T-helper 22 cell (primary cell): ENCODE results near the gene TNIK.
"Not testable (repeated sequence)": the region's sequence is repeated elsewhere in the genome, so short reads cannot be mapped to it uniquely, and the experiment has no call there.

Source experiments
- DNase-seq: peaks from one replicate; pipeline ENCODE4 v3.0.0-alpha.2; 2020; ENCODE audit warnings: low read depth

TNIK gene

GRCh38 chr3:171469376-171469775, 9.2 kb upstream of the TNIK start:
- DNase-seq: no peak

- no peak for DNase-seq
Observed at GRCh38 chr3:171468296-171468906, 8.2 kb upstream of the TNIK start.

GRCh38 chr3:171465763-171466162, 5.6 kb upstream of the TNIK start:
- no peak for DNase-seq

- no peak for DNase-seq
Observed at GRCh38 chr3:171464462-171464861, 4.3 kb upstream of the TNIK start.

- DNase-seq: no peak
Observed at GRCh38 chr3:171462224-171462623, 2.0 kb upstream of the TNIK start.

- DNase-seq: no peak
Observed at GRCh38 chr3:171461525-171461917, 1.3 kb upstream of the TNIK start.

- DNase-seq: peak; percentile 15
Observed at GRCh38 chr3:171460725-171461524, 720 bp upstream of the TNIK start.

GRCh38 chr3:171459137-171459941, 866 bp downstream of the TNIK start:
- DNase-seq: peak; percentile 51

- DNase-seq: no peak
Observed at GRCh38 chr3:171458864-171459136, 1.4 kb downstream of the TNIK start.

GRCh38 chr3:171458071-171458863, 1.9 kb downstream of the TNIK start:
- DNase-seq: peak; percentile 54

GRCh38 chr3:171457607-171458061, 2.6 kb downstream of the TNIK start:
- no peak for DNase-seq

- no peak for DNase-seq
Observed at GRCh38 chr3:171456765-171457606, 3.2 kb downstream of the TNIK start.

GRCh38 chr3:171455603-171456550, 4.3 kb downstream of the TNIK start:
- no peak for DNase-seq

GRCh38 chr3:171454041-171454440, 6.2 kb downstream of the TNIK start:
- no peak for DNase-seq

- no peak for DNase-seq
Observed at GRCh38 chr3:171453180-171453886, 6.9 kb downstream of the TNIK start.

- DNase-seq: no peak
Observed at GRCh38 chr3:171452328-171452727, 7.9 kb downstream of the TNIK start.

GRCh38 chr3:171451915-171452314, 8.3 kb downstream of the TNIK start:
- no peak for DNase-seq

- not testable (repeated sequence) for DNase-seq
Observed at GRCh38 chr3:171447579-171447891, 12.7 kb downstream of the TNIK start.

GRCh38 chr3:171446801-171447578, 13.2 kb downstream of the TNIK start:
- no peak for DNase-seq
